Putamen (tissue), 1 donor: ENCODE measurements around the gene MPZL3.

Experiments
- DNase-seq: peaks from one replicate; pipeline ENCODE4 v3.0.0-alpha.2; 2016; ENCODE audit warnings: low spot score

MPZL3 gene

DNA sequence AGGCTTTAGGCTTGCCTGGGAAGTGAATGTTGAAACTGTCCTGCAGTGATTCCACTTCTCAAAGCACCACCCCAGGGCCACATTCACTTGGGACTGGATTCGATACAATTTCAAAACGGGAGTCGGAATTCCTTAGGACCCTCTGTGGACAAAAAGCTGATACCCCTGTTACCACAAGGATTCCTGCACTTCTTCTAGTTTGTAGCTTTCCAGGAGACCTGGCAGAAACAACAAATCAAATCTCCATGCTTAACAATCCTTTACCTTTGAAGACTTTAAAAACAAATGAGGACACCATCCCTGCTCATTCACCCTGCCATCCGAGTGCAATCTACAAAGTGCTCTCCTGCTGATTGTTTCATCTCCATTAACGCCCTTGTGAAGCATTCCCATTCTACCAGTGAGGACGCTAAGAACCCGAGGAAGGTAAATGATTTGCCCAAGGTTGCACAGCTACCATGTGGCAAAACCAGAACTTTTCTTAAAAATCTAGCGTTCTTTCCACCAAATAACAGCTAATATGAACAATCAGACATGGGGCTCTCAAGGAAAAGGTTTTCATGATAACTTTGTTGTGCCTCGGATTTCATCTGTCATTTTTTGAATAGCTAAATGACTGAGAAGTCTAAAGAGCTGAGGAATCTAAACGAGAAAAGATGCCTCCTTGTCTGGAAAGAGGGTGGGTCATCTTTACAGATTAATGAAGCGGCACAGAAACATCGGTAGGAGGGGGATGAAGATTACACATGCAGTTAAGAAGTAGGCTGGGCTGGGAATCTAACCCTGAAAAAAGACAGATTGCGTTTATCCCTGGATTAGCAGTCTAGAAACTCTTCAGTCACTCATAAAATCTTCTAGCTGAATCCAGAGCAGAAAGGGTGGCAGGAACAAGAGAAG, 12.7 kb upstream of the MPZL3 start:
- no peak for DNase-seq

DNA sequence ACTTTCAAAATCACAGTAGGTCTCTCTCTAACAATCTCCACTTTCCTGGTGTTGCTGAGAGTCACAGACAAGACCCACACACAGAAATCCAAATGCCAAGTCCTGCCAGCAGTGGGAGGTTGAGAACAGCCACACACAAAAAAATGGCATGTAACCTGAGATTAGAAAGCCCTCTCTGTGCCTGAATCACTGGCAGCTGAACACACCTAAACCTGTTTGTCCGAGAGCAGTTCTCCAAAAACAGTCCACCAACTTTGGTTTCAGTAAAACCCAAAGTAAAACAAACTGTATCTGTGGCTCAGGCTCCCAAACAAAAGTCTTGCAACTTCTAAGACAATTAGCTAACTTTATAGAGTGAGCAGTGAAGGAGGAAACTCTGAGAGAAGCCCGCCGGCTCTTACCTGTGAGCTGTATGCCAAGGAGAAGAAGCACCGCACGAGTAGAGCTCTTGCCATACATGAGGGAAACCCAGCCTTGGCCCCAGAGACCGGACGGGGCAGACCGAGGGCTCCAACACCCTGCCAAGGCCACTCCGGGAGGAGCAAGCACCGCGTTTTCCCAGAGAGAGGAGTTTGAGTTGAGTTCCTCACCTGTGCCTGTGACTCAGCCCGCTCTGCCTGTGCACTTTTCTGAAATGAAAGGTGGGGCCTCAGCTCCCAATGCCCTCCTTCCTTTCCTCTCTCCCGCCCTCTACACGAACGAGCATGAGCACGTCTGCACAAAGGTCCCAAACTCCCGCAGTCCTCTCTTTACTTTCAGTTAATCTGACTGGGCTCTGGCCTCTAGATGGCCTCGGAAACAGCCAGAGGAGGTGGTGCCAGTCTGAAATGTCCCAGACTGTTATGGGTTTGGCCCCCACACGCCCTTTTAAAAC, 11.8 kb upstream of the MPZL3 start, which contains the start of gene MPZL2:
Gene MPZL2 (minus strand): TSS at position 603 of the 874 bp plus-strand sequence. CDS start 144 bp downstream, at position 459.
- no peak for DNase-seq

GRCh38 chr11:118263112-118263511, 10.9 kb upstream of the MPZL3 start:
- no peak for DNase-seq

DNA sequence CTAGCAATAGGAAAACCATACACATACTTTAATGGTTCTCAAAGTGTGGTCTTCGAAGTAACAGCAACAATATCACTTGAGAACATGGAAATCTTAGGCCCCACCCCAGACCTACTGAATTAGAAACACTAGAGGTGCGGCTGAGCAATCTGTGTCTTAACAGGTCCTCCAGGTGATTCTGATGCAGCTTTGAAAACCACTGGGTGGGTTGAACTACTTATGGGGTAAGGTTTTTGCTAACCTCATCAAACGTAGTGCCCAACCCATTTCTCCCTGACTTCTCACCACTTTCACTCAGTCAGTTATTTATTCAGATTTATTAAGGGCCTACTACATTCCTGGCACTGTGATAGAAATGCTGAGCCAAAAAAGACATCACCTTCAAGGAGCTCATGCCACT, 8.2 kb upstream of the MPZL3 start:
- DNase-seq, result no peak

- DNase-seq, result no peak
Measured at GRCh38 chr11:118259138-118259537, 7.0 kb upstream of the MPZL3 start.

DNA sequence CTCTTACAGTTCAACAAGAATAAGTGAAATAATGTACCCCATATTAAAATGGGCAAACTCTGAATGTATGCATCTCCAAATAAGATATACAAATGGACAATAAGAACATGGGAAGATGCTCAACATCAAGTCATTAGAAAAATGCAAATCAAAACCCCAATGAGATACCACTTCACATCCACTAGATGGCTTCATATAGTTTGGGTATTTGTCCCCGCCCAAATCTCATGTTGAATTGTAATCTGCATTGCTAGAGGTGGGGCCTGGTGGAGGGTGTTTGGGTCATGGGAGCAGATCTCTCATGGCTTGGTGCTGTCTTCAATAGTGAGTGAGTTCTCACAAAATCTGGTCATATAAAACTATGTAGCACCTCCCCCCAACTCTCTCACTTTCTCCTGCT, 6.2 kb upstream of the MPZL3 start:
- no peak for DNase-seq

DNA sequence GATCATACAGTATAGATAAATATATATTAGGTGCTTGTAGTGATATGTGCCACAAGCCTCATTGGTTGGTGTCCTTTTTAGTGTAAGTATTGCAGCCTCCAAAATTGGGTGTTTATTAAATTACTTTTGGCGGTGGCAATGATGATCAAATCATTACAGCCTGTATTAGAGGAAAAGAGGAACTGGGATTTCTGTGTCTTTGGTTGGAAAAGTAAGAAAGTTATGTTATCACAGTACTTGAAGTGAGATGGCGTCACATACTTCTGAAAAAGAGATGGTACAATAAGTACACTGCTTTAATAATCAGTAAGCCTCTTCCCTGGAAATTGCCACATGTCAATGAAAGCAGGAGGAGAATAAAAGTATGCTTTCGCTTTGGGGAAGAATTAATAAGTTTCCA, 523 bp upstream of the MPZL3 start:
- DNase-seq, result no peak

- no peak for DNase-seq
Measured at GRCh38 chr11:118247041-118247440, 5.1 kb downstream of the MPZL3 start.

GRCh38 chr11:118245936-118246562, 6.1 kb downstream of the MPZL3 start:
- DNase-seq, result no peak

- no peak for DNase-seq
Measured at GRCh38 chr11:118243993-118244762, 8.0 kb downstream of the MPZL3 start.

- DNase-seq, result no peak
Measured at GRCh38 chr11:118243161-118243560, 9.0 kb downstream of the MPZL3 start.

DNA sequence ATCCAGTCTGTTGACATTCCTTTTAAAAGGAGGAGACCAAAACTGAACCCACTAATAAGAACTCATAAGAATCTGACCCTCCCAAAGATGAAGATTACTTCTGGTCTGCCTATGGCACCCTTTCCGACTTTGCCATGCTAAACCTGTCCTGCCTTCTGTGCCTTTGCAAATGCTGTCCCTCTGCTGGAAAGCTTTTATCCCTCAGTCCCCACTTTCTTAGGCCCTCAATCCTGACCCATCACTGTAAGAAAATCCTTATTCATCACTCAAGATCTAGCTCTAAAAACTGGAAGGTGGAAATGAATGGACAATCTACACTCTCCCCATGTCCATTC, 10.4 kb downstream of the MPZL3 start:
- no peak for DNase-seq

- DNase-seq, result peak; percentile 78
Measured at GRCh38 chr11:118240999-118241763, 11.0 kb downstream of the MPZL3 start.

- DNase-seq, result no peak
Measured at GRCh38 chr11:118239509-118240205, 12.5 kb downstream of the MPZL3 start.

DNA sequence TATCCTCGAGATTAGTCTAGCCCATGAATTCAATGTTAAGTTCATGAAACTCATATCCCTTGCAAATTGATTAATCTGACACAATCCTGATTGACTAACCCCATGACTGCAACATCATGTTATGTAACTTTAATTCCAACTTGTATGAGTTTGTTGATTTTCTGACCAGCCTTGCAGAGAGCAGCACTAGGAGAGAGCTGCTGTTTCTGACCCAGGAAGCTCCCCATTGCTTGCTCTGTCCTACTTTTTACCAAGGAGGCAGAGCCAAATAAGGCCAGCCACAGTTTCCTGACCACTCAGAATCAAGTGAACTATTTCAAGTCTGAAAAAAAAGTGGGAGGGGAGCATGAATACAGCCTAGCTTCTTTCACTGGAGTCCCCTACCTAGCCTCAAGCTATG, 13.2 kb downstream of the MPZL3 start:
- DNase-seq, result no peak

DNA sequence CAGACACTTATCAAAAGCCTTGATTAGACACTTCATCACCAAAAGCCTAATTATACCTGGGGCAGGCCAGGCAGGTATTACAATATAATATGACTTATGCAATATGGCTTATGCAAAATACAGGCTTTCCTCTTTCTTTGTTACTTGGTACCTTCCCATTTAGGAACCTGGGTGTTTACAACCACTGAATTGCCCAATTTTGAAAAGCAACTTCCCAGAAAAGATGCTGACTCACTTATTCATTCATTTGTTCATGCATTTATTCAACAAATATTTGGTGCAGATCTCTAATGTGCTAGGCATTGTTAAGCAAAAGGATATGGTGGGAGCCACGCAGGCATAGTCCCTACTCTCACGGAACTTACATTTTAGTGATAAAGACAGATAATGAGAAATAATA, 13.7 kb downstream of the MPZL3 start:
- DNase-seq, result no peak

DNA sequence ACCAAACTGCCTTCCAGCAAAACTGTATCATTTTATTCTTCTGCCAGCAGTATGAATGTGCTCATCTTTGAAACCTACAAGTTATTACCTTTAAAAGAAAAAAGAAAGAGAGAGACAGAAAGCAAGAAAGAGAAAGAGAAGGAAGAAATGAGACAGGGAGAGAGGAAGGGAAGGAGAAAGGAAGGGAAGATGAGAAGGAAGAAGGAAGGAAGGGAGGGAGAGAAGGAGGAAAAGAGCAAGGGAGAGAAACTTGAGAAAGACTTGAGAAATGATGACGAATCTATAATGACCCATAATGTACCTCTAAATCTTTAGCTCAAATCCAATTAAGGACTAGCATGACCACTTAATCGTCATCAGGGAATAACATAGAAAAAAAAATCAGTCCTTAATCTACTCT, 16.0 kb downstream of the MPZL3 start:
- no peak for DNase-seq

DNA sequence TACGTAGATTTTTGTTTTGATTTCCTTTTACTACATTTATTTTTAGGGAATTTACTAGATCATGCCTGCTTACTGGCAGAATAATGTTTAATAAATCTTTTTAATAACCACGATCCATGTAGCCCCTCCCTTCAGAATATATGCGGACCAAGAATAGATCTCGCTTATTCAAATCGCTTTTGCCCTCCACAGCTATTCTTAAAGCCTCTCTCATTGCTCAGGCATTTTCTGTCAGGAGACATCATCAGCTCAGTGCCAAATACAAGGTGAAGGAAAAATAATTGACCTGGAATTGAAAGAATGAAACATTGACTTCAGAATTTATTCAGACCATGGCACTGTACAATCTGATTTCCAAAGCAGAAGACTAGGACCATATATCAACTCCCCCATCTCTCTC, 17.3 kb downstream of the MPZL3 start:
- no peak for DNase-seq

GRCh38 chr11:118233850-118234249, 18.3 kb downstream of the MPZL3 start:
- no peak for DNase-seq

DNA sequence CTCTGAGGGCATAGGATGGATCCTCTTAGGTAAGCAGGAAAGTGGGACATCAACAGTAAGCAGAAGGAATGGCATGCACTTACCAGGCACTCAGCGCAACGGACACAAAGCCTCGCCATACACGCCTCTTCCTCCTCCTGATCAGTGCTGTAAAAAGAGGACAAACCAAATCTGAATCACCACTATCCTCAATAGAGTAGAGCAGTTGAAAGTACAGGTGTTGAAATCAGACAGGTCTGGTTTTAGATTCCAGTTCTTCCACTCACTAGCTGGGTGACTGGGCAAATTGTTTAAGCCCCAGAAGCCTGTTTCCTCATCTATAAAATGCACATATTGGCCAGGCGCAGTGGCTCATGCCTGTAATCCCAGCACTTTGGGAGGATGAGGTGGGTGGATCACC, 18.8 kb downstream of the MPZL3 start:
- no peak for DNase-seq
